HG02884 (cell line): ENCODE results near the gene PDE6A.
"Not testable (repeated sequence)": the region's sequence is repeated elsewhere in the genome, so short reads cannot be mapped to it uniquely, and the experiment has no call there.

Experiments used
- ATAC-seq: cut with Tn5 transposase; IDR thresholded peaks from one replicate; pipeline ENCODE4 v1.9.1; 2021; ENCODE audit warnings: mild to moderate bottlenecking, moderate library complexity; ENCODE audit not compliant: unreplicated experiment

Gene PDE6A

DNA sequence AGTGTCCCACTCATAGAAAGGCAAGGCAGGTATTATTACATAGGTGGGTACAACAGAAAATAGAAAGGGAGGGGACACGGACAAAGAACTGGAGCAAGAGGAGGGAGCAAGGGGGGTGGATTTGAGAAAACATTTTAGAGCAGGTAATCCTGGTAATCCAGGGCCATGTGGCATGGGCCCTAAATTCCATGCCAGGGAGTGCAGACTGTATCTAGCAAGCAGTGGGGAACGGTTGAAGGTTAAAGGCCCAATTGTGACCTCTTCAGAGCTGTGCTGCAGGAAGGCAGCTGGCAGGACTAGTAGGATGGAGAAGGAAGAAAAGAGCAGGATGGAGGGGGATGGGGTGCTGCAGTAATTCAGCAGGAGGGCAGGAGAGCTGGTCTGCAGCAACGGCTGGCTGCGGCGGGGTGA lies 75.2 kb downstream of the PDE6A start:
- ATAC-seq, result no peak

DNA sequence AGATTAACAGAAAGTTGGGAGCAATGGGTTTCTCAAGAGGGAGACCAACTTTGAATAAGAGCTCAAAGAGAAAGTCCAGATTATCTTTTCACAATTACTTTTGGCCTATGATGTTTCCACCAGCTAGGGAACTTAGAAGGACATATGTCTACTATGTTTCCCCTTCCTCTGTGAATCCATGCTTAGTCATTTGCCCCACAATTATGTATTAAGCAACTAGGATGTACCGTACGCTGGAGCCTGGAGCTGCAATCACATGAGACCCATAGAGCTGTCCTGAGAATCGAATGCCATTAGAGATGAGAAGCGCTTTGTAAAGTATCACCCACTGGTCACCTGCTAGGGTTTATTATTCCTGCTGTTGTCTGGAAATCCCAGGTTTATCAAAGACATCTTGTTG lies 78.8 kb downstream of the PDE6A start:
- no peak for ATAC-seq

DNA sequence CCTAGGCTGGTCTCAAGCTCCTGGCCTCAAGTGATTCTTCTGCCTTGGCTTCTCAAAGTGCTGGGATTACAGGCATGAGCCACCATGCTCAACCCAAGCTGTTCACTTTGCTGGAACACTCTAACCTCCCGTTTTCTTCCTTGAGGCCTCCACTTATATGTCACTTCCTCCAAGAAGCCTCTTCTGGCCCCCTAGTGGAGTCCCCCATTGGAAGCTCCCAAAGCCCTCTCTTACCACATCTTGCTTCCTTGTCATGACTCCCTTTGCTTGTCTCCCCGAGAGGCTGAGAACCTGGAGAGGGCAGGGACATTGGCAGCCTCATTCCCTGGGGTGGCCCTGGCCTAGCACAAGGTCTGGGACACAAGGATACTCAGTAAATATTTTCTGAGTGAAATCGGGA lies 80.8 kb downstream of the PDE6A start:
- ATAC-seq, result no peak

DNA sequence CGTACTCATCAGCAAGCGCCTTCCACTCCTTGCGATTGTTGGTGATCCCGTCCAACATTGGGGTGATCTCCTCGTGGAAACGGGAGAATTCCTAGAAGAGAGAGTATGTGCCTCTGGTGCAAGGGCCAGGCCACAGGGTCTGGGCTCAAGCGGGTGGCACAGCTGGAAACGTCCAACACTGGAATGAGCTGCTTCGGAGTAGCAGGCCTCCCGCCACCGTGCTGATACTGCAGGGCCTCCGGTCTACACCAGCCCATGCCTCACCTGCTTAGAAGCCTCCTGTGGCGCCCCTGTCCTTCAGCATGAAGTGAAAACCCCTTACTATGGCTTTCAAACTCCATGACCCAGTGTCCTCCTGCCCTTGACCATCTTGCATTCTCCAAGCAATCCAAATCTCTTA lies 81.4 kb downstream of the PDE6A start:
- no peak for ATAC-seq

DNA sequence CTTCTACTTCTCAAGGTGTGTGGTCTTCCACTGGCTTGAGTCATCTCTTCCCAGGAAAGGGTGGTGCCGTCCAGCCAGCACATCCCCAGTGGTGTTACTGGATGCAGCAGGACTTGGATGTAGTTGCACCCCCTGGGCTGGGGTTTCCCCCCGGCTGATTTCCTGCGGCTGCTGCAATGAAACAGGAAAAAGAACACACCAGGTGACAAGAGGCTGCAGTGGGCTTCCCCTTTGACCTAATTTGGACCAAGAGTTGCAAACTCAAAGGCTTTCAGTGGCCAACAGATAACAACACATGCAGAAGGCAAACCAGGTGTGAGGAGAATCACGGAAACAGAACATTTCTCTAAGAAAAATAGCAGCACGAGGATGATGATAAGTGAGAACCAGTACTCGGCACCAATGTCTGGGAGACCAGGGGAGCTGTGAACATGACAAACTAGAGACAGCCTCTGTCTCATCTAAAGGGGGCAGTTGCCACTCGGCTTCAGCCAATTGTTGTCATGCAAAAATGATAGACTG lies 83.7 kb downstream of the PDE6A start:
- ATAC-seq, result peak; percentile 70

DNA sequence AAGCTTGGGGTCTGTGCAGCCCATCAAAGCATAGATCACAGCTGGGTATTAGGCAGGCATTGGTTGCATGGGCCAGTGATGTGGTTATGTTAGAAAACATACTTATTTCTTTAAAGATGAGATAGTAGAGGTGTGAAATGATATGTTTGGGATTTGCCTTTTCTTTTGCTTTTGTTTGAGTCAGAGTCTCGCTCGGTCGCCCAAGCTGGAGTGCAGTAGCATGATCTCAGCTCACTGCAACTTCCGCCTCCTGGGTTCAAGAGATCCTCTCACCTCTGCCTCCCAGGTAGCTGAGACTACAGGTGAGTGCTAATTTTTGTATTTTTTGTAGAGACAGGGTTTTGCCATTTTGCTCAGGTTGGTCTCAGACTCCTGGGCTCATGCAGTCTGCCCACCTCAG lies 84.8 kb downstream of the PDE6A start:
- no peak for ATAC-seq

DNA sequence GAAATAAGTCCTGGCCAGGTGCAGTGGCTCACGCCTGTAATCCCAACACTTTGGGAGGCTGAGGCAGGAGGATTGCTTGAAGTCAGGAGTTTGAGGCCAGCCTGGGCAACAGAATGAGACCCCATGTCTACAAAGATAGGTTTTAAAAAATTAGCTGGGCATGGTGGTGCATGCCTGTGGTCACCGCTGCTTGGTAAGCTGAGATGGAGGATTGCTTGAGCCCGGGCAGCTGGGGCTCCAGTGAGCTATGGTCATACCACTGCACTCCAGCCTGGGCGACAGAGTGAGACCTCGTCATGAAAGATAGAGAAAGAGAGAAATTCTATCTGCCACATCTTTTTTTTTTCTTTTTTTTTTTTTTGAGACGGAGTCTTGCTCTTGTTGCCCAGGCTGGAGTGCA lies 86.1 kb downstream of the PDE6A start:
- not testable (repeated sequence) for ATAC-seq

DNA sequence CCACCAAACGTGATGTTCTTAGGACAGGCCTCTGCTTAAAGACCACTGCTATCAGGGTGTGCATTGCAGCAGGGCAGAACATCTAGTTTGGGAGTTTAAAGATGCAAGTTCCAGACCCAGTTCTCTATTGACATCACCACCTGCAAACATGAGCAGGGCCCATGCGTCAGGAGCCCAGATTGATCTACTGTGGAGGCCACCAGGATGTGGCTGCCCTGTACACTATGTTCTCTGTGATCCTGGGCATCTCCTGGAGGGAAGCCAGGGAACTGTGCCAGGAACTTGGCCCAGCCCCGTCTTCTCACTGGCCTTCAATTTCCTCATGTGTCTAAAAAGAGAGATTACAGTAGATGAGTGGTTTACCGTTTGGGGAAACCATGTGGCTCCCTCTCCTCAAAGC lies 87.1 kb downstream of the PDE6A start:
- ATAC-seq, result no peak

DNA sequence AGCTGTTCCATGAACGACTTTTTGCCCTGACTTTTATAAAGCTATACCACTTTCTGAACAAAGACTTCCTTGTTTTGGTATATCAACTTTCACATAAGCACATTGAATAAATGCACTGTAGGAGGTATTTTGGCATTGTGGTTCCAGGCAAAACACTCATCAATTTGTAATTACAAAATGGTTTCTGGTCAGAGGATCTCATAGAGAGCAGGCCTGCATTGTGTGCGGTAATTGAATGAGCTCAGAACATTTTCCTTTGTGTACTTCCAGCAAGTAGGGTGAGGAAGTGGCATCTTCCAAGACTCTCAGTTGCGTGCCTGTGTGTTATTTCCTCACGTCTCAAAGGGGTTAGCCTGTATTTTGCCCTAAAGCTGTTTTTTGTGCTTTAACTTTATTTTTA lies 89.2 kb downstream of the PDE6A start:
- ATAC-seq, result no peak

DNA sequence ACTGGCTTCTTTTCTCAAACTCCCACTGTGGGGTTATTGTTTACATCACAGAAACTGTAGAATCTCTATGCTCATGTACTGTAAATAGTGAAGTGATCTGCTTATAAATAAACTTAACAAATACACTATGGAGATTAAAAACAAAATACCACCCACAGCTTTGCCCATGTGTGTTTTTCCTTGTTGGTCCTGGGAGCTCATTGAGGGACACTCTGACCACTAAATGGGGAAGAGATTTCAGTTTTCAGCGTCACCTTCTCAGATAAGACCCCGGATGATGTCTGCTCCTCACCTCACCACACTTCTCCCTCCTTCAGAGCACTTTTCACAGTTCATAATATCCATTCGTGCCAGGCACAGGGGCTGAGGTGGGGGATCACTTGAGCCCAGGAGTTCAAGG lies 89.7 kb downstream of the PDE6A start:
- no peak for ATAC-seq

DNA sequence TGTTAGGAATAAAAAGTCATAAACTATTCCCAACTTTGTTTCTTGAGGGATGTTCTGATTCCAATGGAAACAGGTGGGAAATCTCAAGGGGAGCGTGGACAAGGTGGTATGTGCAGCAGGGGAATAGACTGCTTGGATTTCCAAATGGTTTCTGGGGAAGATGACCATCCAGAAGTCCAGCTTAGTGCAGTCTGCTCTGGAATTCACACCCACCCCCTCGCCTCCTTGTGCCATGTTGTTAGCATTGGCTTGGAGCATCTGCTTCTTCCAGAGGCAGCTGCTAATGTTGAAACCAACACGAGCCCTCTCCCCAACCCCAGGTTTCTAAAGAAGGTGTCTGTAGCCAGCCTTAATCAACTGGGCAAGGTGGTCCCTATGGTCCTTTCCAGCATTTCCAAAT lies 90.9 kb downstream of the PDE6A start:
- ATAC-seq, result no peak

DNA sequence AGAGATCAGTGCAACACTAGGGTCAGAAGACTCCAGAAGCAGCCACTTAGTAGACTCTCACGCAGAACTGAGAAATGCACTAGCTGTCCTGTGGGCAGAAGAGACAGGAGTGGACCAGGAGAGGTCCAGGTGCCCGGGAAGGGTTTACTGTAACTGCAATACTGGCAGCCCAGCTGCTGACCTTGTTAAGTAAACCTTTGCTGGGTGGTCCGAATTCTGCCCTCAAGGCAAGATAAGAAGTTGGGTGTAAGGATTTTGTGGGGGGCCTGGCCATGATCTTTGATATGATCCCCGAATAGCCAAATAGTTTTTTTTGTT lies 91.3 kb downstream of the PDE6A start:
- no peak for ATAC-seq

DNA sequence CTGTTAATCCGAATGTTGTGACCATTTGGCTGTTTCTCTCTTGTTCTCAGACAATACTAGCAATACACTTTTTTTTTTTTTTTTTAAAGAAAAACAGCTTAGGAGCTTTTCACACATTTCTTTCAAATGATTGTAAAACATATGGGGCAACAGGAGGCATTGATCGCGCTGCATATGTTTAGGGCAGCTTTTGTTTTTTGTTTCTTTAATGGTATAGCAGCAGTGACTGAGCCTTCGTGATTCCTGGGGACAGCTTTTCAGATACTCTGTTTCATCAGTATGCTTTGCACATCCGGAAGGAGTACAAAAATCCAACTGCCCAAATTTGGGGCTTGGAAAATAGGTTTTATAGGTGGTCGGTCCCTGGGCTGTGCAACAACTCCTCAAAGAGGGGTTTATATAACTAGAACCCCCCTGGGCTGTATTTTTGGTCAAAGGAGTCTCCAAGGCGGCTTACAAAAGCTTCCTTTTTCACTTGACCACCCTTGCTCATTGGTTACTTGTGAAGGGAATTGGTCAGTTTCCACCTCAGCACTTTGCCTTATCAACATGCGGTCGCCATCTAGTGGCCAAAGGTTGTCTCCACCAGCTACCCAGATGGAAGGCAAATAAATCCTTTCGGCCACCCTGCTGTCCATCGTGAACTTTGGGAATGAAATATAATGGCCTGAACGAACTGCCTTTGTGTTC lies 91.8 kb downstream of the PDE6A start:
- ATAC-seq, result no peak

DNA sequence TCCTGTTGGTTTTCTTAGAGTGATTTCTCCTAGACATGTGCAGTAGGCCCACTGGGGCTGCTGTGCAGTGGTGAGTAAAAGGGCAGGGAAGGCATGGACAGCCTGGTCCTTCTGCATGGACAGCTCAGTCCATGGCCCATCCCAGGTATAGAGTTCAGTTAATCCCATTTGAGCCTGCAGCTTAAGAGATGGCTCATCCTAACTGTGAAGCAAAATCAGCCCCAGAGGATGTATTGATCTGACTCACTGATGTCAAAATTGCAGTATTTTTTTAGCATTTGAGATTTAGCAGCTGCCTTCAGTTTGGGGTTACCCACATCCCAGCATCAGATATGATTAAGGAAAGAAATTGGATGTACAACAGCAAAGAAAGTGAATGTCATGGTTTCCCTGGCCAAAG lies 93.4 kb downstream of the PDE6A start:
- no peak for ATAC-seq

DNA sequence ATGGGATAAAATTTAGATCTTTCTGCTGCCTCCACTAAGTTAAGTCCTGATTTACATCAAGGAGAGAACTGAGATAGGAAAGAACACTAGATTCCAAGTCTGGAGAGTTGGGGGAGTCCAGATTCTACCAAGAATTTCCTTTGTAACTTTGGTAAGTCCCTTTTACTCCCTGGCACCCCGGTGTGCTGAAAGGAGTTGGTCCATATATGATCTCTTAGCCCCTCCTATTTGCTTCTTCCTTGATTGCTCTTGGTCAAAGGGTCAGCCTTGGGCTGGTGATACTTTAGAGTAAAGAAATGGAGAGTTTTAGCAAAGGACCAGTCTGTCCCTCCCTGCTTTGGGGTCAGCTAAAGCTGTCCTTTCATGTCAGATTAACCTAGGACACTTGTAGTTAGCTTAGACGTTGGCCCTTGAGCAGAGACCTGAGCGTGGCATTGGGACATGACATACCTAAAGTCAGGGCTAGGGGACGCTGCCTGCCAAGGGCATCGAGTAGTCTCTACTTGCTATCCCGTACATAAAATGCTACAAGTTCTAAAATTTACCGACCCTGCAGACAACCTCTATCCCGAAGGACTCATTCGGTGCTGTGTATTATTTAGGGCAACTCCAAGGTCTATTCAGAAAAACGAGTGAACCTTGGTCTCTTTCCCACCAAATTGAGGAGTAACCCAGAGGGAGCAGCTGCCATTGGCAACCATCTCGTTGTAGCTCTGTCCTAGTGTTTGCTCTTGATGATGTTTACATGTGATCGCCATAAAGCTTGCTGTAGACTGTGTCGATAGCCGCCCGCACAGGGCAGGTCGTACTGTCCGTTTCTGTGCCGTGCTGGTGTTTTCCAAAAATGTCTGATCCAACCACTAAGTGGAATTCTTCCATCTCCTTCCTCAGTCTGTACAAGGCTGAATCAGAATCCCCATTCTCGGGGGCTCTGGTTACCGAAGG lies 94.4 kb downstream of the PDE6A start:
- no peak for ATAC-seq

DNA sequence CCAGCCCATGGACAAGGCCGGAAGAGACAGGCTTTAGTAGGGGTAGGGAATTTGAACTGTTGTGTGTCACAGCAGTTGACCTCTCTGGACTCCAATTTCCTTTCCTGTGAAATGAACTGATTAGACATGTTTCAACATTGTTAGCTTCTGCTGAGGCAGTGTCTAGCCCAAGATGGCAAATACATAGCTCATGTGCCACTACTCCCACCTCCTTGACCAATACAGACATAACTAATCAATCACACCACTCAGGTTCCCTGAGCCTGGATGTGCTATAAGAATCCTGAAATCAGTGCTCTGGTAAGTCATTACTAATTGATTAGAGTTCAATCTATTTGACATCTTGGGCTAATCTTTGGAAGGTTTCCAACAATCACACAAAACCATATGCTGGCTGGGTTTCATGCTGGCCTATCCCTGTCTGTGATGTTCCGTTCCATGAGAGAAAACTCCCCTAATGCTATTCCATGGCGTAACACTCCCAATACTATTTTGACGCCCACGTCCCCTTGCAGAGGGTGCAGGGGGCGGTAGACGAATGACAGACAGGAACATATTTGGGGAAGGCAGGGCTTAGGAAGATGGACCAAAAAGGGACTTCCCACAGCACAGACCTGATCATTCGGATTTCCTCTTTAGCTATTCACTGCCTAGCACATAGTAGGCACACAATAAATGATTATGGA lies 95.2 kb downstream of the PDE6A start:
- ATAC-seq, result no peak

DNA sequence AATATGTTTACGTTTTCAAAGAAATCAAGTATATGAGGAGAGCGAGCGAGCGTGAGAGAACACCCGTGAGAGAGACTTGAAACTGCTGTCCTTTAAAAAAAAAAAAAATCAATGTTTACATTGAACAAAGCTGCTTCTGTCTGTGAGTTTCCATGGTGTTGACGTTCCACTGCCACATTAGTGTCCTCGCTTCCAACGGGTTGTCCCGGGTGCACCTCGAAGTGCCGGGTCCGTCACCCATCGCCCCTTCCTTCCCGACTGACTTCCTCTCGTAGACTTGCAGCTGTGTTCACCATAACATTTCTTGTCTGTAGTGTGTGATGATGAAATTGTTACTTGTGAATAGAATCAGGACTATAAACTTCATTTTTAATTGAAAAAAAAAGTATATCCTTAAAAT lies 97.0 kb downstream of the PDE6A start:
- no peak for ATAC-seq

DNA sequence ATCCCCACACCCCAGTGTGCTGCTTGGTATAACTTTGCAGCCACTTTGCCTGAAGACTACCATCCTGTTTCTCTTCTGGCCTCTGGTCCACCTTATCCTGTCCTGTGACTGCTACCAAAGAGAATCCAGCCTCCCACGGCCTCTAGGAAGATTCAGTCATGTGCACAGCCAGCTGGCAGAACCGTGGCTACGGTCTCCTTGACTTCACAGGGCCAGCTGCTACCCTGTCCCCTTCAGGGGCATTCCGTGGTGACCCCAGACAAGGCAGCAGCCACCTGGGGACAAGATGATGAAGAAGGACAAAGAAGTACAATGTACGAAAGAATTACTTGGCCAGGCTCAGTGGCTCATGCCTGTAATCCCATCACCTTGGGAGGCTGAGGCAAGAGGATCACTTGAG lies 98.6 kb downstream of the PDE6A start:
- no peak for ATAC-seq

DNA sequence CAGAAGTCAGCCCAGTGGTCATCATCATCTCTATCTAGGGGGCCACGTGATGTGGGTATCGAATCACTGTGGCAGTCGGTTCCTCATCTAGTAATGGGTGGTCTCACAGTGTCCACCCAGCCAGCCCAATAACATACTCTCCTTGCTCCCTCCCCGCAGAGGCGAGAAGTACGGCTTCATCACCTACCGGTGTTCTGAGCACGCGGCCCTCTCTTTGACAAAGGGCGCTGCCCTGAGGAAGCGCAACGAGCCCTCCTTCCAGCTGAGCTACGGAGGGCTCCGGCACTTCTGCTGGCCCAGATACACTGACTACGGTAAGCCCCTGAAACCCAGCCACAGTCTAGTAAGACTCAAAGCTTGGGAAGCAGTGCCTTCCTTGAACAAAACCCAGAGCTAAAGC lies 99.0 kb downstream of the PDE6A start:
- no peak for ATAC-seq

DNA sequence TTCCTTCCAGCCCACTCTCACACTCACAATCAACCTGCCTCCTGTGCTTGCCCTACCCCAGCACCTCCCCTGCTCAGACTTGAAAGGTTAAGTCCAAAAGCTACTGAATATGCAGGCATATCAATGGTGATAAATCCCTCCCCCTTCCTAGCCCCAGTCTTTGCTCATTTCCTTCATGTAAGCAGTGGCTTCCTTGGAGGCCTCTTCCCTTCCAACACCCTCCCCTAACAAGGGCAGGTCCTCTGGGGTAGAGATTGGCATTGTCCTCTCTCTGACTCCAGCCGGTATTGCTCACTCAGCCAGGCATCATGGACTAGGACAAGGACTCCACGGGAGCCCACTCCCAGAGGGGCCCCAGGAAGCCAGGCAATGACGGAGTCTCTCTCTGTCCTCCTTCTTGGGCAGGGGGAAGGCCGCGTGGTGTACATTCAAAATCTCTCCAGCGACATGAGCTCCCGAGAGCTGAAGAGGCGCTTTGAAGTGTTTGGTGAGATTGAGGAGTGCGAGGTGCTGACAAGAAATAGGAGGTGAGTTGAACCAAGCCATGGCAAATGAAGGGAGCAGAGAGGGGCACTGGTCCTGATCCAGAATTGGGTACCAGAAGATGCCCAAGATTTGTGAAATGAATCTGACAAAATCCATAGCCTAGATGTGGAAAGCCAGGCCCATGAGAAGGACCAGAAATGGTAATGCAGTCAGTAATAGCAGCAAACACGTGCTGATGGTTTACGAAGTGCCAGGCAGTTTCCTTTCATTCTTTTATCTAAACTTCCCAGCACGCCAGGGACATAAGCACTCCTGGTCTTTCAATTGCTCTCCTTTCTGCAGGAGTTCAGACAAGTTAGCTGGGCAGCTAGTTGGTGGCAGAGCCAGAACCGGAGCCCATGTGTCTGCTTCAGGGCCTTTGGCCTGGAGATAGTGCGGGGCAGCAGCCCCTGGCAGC lies 102.5 kb downstream of the PDE6A start:
- no peak for ATAC-seq
